Common myeloid progenitor, CD34-positive (primary cell): Measurements from ENCODE around the gene ETV6.

Experiments used
- CTCF ChIA-PET: fragments of 350-600 bp; sonication (Branson Sonifier 250); formaldehyde crosslinking; loops from one replicate; lab custom pipeline; 2021; ENCODE audit warnings: antibody characterized with exemption; lab: Charles Lee
- POLR2A ChIA-PET: fragments of 350-600 bp; sonication (Branson Sonifier 250); formaldehyde crosslinking; loops from one replicate; lab custom pipeline; 2021; ENCODE audit warnings: antibody characterized with exemption; lab: Charles Lee
- DNase-seq, 3 donors: peaks; one replicate each; pipeline versions ENCODE4 v3.0.0 to v3.0.0-alpha.2; 2013
- H3K27ac ChIP-seq, 2 experiments: 1 replicate in 1 of 2; 2 replicates in 1 of 2; pipeline ENCODE4 v1.7.0; 2013; ENCODE audit warnings: inconsistent platforms in 2 of 2, low read length in 2 of 2, mild to moderate bottlenecking in 2 of 2, low read depth in 1 of 2, moderate library complexity in 1 of 2; ENCODE audit not compliant: severe bottlenecking in 2 of 2, insufficient read depth in 1 of 2, poor library complexity in 1 of 2
- H3K27me3 ChIP-seq, 5 experiments: replicated peaks in 2 of 5; 1 replicate in 3 of 5; 2 replicates in 2 of 5; pipeline versions ENCODE4 v1.6.1 to v1.7.0; 2013; ENCODE audit warnings: low read length in 4 of 5, mild to moderate bottlenecking in 2 of 5, moderate library complexity in 2 of 5, inconsistent platforms in 1 of 5; ENCODE audit not compliant: insufficient read depth in 5 of 5, control insufficient read depth in 4 of 5
- H3K36me3 ChIP-seq, 4 experiments: 1 replicate in 2 of 4; 2 replicates in 2 of 4; pipeline versions ENCODE4 v1.6.1 to v1.7.0; 2013; ENCODE audit warnings: low read length in 3 of 4, control low read depth in 1 of 4, mild to moderate bottlenecking in 1 of 4; ENCODE audit not compliant: control insufficient read depth in 4 of 4, insufficient read depth in 4 of 4
- H3K4me1 ChIP-seq, 4 experiments: 1 replicate in 3 of 4; 2 replicates in 1 of 4; pipeline versions ENCODE4 v1.6.1 to v1.7.1; 2013; ENCODE audit warnings: low read length in 3 of 4, mild to moderate bottlenecking in 3 of 4, control low read depth in 1 of 4, inconsistent platforms in 1 of 4, moderate library complexity in 1 of 4; ENCODE audit not compliant: control insufficient read depth in 4 of 4, insufficient read depth in 4 of 4; ENCODE audit errors: control extremely low read depth in 1 of 4
- H3K4me3 ChIP-seq, 7 experiments: 1 replicate in 4 of 7; 2 replicates in 3 of 7; pipeline versions ENCODE4 v1.5.1 to v1.7.0; 2013; ENCODE audit warnings: mild to moderate bottlenecking in 7 of 7, low read length in 6 of 7, moderate library complexity in 6 of 7, inconsistent platforms in 2 of 7, low read depth in 2 of 7, control low read depth in 1 of 7; ENCODE audit not compliant: insufficient read depth in 4 of 7, control insufficient read depth in 1 of 7; ENCODE audit errors: extremely low read depth in 1 of 7
- H3K9me3 ChIP-seq, 5 experiments: 1 replicate in 4 of 5; 2 replicates in 1 of 5; pipeline versions ENCODE4 v1.6.1 to v1.7.1; 2013; ENCODE audit warnings: low read length in 4 of 5, mild to moderate bottlenecking in 2 of 5, inconsistent platforms in 1 of 5, low read depth in 1 of 5, moderate library complexity in 1 of 5; ENCODE audit not compliant: control insufficient read depth in 4 of 5, insufficient read depth in 2 of 5; ENCODE audit errors: control extremely low read depth in 1 of 5
- WGBS: methylation state at CpG from one replicate; pipeline ENCODE4 v1.1.5; 2013; ENCODE audit not compliant: insufficient coverage; 5-methylcytosine and 5-hydroxymethylcytosine counted together

Gene ETV6

GRCh38 chr12:11777962-11778361 lies 128.5 kb downstream of the ETV6 start:
- H3K27ac ChIP-seq: peak overlapping the region; percentile 34 to 60
- peaks cover 24 to 95% (median 69%) of the 10 kb centered on the region in 4 experiments for H3K4me1 ChIP-seq
- ChIA-PET POLR2A (no interaction called here), CTCF (interaction anchor here (1.0 to 7.5 kb wide), 6 partner anchors 9 to 20 kb away, joined by 3 to 45 read pairs (median 11); no protein-coding TSS in a partner anchor)
- H3K9me3 ChIP-seq: no peaks in the 10 kb centered on the region
- no peak overlapping the region for H3K4me3 ChIP-seq
- H3K36me3 ChIP-seq: peaks cover 3 to 60% (median 23%) of the 10 kb centered on the region in 4 experiments
- H3K27me3 ChIP-seq: no peaks in the 10 kb centered on the region
- peak in 2 of 3 donors; percentile 52 to 55 for DNase-seq
- 60% methylated on average over 10 of the region's 12 CpGs for WGBS

GRCh38 chr12:11778713-11779685 lies 129.5 kb downstream of the ETV6 start:
- Histone ChIP-seq H3K36me3 (peaks cover 3 to 64% (median 24%) of the 10 kb centered on the region in 4 experiments), H3K4me1 (peaks cover 17 to 95% (median 65%) of the 10 kb centered on the region in 4 experiments), H3K27me3 (no peaks in the 10 kb centered on the region), H3K27ac (peak overlapping the region; percentile 34 to 60), H3K4me3 (no peak overlapping the region), H3K9me3 (no peaks in the 10 kb centered on the region)
- ChIA-PET CTCF (interaction anchor here (0.6 to 3.4 kb wide), 11 partner anchors 8 to 229 kb away, joined by 3 to 22 read pairs (median 4); no protein-coding TSS in a partner anchor), POLR2A (interaction anchor here (0.6 to 1.2 kb wide), 5 partner anchors 13 to 34 kb away, joined by 3 read pairs; no protein-coding TSS in a partner anchor)
- peak in 2 of 3 donors; percentile 50 to 69 for DNase-seq
- WGBS: 72% methylated on average over 11 of the region's 12 CpGs

- WGBS: 100% methylated on average over 3 of the region's 6 CpGs
- H3K27me3 ChIP-seq: no peaks in the 10 kb centered on the region
- H3K36me3 ChIP-seq: peaks cover 3 to 64% (median 24%) of the 10 kb centered on the region in 4 experiments
- H3K9me3 ChIP-seq: no peaks in the 10 kb centered on the region
- no peak overlapping the region for H3K4me3 ChIP-seq
- ChIA-PET CTCF (interaction anchor here (0.8 to 3.4 kb wide), 8 partner anchors 13 to 230 kb away, joined by 3 to 22 read pairs (median 5); no protein-coding TSS in a partner anchor), POLR2A (interaction anchor here (1.1 to 1.2 kb wide), 3 partner anchors 18 to 33 kb away, joined by 3 read pairs; no protein-coding TSS in a partner anchor)
- no peak for DNase-seq
- peaks cover 4 to 91% (median 57%) of the 10 kb centered on the region in 4 experiments for H3K4me1 ChIP-seq
- peak overlapping the region in 1 of 2 experiments; percentile 9 for H3K27ac ChIP-seq
Observed at GRCh38 chr12:11780521-11781101, 131.1 kb downstream of the ETV6 start.

- no peaks in the 10 kb centered on the region for H3K27me3 ChIP-seq
- WGBS: 95% methylated on average over 2 of the region's 3 CpGs
Observed at GRCh38 chr12:11782914-11783420, 133.5 kb downstream of the ETV6 start.

GRCh38 chr12:11785712-11786111 lies 136.2 kb downstream of the ETV6 start:
- peaks cover 18 to 92% (median 53%) of the 10 kb centered on the region in 4 experiments for H3K4me1 ChIP-seq
- H3K36me3 ChIP-seq: peaks cover 4 to 46% (median 20%) of the 10 kb centered on the region in 4 experiments
- ChIA-PET POLR2A (interaction anchor here (0.7 kb wide), 1 partner anchor 9 kb away, joined by 4 read pairs; no protein-coding TSS in a partner anchor), CTCF (interaction anchor here (0.9 to 2.3 kb wide), 8 partner anchors 11 to 225 kb away, joined by 3 to 6 read pairs (median 4); no protein-coding TSS in a partner anchor)
- H3K9me3 ChIP-seq: no peaks in the 10 kb centered on the region
- H3K4me3 ChIP-seq: no peak overlapping the region
- no peak overlapping the region for H3K27ac ChIP-seq
- DNase-seq: no peak
- no peaks in the 10 kb centered on the region for H3K27me3 ChIP-seq
- WGBS: 100% methylated on average over 1 of the region's 5 CpGs

More at GRCh38 chr12:11782914-11783420, 133.5 kb downstream of the ETV6 start:
- Histone ChIP-seq H3K9me3 (no peaks in the 10 kb centered on the region), H3K27ac (peak overlapping the region in 1 of 2 experiments; percentile 54), H3K36me3 (peaks cover 3 to 55% (median 18%) of the 10 kb centered on the region in 4 experiments), H3K4me1 (peaks cover 21 to 92% (median 55%) of the 10 kb centered on the region in 4 experiments), H3K4me3 (no peak overlapping the region)
- ChIA-PET CTCF (no interaction called here), POLR2A (no interaction called here)
- no peak for DNase-seq

- DNase-seq: no peak
- 86% methylated on average over 3 of the region's 5 CpGs for WGBS
- Histone ChIP-seq H3K27ac (peak overlapping the region; percentile 26 to 57), H3K4me1 (peaks cover 18 to 90% (median 58%) of the 10 kb centered on the region in 4 experiments), H3K4me3 (no peak overlapping the region), H3K9me3 (no peaks in the 10 kb centered on the region), H3K36me3 (peaks cover 2 to 51% (median 24%) of the 10 kb centered on the region in 4 experiments), H3K27me3 (no peaks in the 10 kb centered on the region)
- ChIA-PET CTCF (interaction anchor here (0.8 to 2.1 kb wide), 4 partner anchors 8 to 14 kb away, joined by 3 to 6 read pairs (median 4); no protein-coding TSS in a partner anchor), POLR2A (interaction anchor here (0.8 kb wide), 1 partner anchor 13 kb away, joined by 3 read pairs; no protein-coding TSS in a partner anchor)
Observed at GRCh38 chr12:11786638-11787365, 137.3 kb downstream of the ETV6 start.
